Liver (tissue), 9 donors: ENCODE data around the gene SOD1. TPM values are rescaled to one million over a fixed set of nuclear protein-coding genes. Genes with fewer than 3 reads are reported as not detected.
"Not testable (repeated sequence)": the region's sequence is repeated elsewhere in the genome, so short reads cannot be mapped to it uniquely, and the experiment has no call there.

Source experiments
- DNase-seq: peaks from one replicate; pipeline ENCODE4 v3.0.0-alpha.2; 2017; ENCODE audit warnings: low spot score
- H3K27ac ChIP-seq, 2 donors: one replicate each; pipeline ENCODE4 v1.7.0; 2013; ENCODE audit warnings: inconsistent platforms in 2 of 2, low read length in 2 of 2, control low read depth in 1 of 2, low read depth in 1 of 2, mild to moderate bottlenecking in 1 of 2
- H3K27me3 ChIP-seq, 4 donors: one replicate each; pipeline versions ENCODE4 v1.6.1 to v1.7.0; 2013; ENCODE audit warnings: low read length in 3 of 4, inconsistent platforms in 1 of 4, mild to moderate bottlenecking in 1 of 4, moderate library complexity in 1 of 4; ENCODE audit not compliant: control insufficient read depth in 4 of 4, insufficient read depth in 4 of 4
- H3K36me3 ChIP-seq, 4 donors: one replicate each; pipeline versions ENCODE4 v1.6.1 to v1.7.0; 2013; ENCODE audit warnings: low read length in 3 of 4, mild to moderate bottlenecking in 3 of 4, low read depth in 1 of 4, moderate library complexity in 1 of 4; ENCODE audit not compliant: control insufficient read depth in 4 of 4, insufficient read depth in 3 of 4
- H3K4me1 ChIP-seq, 4 donors: one replicate each; pipeline versions ENCODE4 v1.6.1 to v1.7.0; 2013; ENCODE audit warnings: low read length in 3 of 4, mild to moderate bottlenecking in 3 of 4, moderate library complexity in 1 of 4; ENCODE audit not compliant: control insufficient read depth in 4 of 4, insufficient read depth in 4 of 4
- H3K4me3 ChIP-seq, 3 donors: one replicate each; pipeline versions ENCODE4 v1.6.1 to v1.7.0; 2013; ENCODE audit warnings: low read length in 3 of 3, control low read depth in 1 of 3, low read depth in 1 of 3, mild to moderate bottlenecking in 1 of 3
- H3K9ac ChIP-seq, 2 donors: one replicate each; pipeline ENCODE4 v1.7.0; 2013; ENCODE audit warnings: low read length in 2 of 2, mild to moderate bottlenecking in 2 of 2, moderate library complexity in 2 of 2, control low read depth in 1 of 2, low read depth in 1 of 2
- H3K9me3 ChIP-seq, 4 donors: one replicate each; pipeline versions ENCODE4 v1.6.1 to v1.7.0; 2013; ENCODE audit warnings: low read length in 3 of 4; ENCODE audit not compliant: control insufficient read depth in 4 of 4
- EGR1 ChIP-seq, 2 donors: IDR thresholded peaks; 2 replicates each; pipeline ENCODE4 v1.6.1; 2016 to 2018; ENCODE audit warnings: antibody characterized with exemption in 2 of 2, low read depth in 2 of 2
- FOXA1 ChIP-seq: IDR thresholded peaks from 2 replicates; pipeline ENCODE4 v1.6.1; 2016; ENCODE audit warnings: antibody characterized with exemption
- FOXA2 ChIP-seq: IDR thresholded peaks from 2 replicates; pipeline ENCODE4 v1.6.1; 2016; ENCODE audit warnings: antibody characterized with exemption
- GABPA ChIP-seq, 2 donors: IDR thresholded peaks in 1 of 2; conservative IDR thresholded peaks in 1 of 2; 2 replicates each; pipeline ENCODE4 v1.6.1; 2016; ENCODE audit warnings: antibody characterized with exemption in 2 of 2, mild to moderate bottlenecking in 1 of 2, moderate library complexity in 1 of 2
- HNF4A ChIP-seq, 2 donors: conservative IDR thresholded peaks; 2 replicates each; pipeline ENCODE4 v1.6.1; 2016; ENCODE audit warnings: antibody characterized with exemption in 2 of 2, mild to moderate bottlenecking in 2 of 2
- HNF4G ChIP-seq: IDR thresholded peaks from 2 replicates; pipeline ENCODE4 v1.6.1; 2016; ENCODE audit warnings: antibody characterized with exemption
- JUND ChIP-seq, 2 donors: IDR thresholded peaks; 2 replicates each; pipeline ENCODE4 v1.6.1; 2016; ENCODE audit warnings: antibody characterized with exemption in 2 of 2
- NR2F2 ChIP-seq: IDR thresholded peaks from 2 replicates; pipeline ENCODE4 v1.6.1; 2016; ENCODE audit warnings: antibody characterized with exemption
- RAD21 ChIP-seq, 2 donors: IDR thresholded peaks; 2 replicates each; pipeline ENCODE4 v1.6.1; 2016; ENCODE audit warnings: antibody characterized with exemption in 2 of 2, mild to moderate bottlenecking in 2 of 2
- REST ChIP-seq: IDR thresholded peaks from 2 replicates; pipeline ENCODE4 v1.6.1; 2016; ENCODE audit warnings: antibody characterized with exemption, mild to moderate bottlenecking
- RXRA ChIP-seq, 2 donors: IDR thresholded peaks; 2 replicates each; pipeline ENCODE4 v1.6.1; 2017 to 2018; ENCODE audit warnings: antibody characterized with exemption in 2 of 2, mild to moderate bottlenecking in 1 of 2
- SP1 ChIP-seq: IDR thresholded peaks from 2 replicates; pipeline ENCODE4 v1.6.1; 2018; ENCODE audit warnings: antibody characterized with exemption, mild to moderate bottlenecking
- TAF1 ChIP-seq: conservative IDR thresholded peaks from 2 replicates; pipeline ENCODE4 v1.6.1; 2016; ENCODE audit warnings: antibody characterized with exemption, mild to moderate bottlenecking
- YY1 ChIP-seq: IDR thresholded peaks from 2 replicates; pipeline ENCODE4 v1.6.1; 2016; ENCODE audit warnings: antibody characterized with exemption, mild to moderate bottlenecking
- WGBS: extraction: QIAGEN DNeasy Blood & Tissue Kit; methylation state at CpG from one replicate; pipeline ENCODE4 v1.1.7; 2013; 5-methylcytosine and 5-hydroxymethylcytosine counted together
- polyA plus RNA-seq, 2 donors: library from polyadenylated mRNA; stranded (reverse) in 1 of 2; unstranded in 1 of 2; fragments of 200-250 nt in 1 of 2; fragments of >200 nt in 1 of 2; fragmentation: Nextera tagmentation in 1 of 2; extraction: Ambion mirVana in 1 of 2; gene quantifications; one replicate each; pipeline versions ENCODE4 v1.2.1 to v1.2.3, GENCODE V29; 2013 to 2015
- total RNA-seq, 2 donors: library from RNA; depleted of rRNA; stranded (reverse); fragments of >200 nt; gene quantifications; one replicate each; pipeline ENCODE4 v1.2.3, GENCODE V29; 2014
- TF ChIP-seq, protein P1 (sequence below): IDR thresholded peaks from 2 replicates; pipeline ENCODE4 v1.6.1; 2016; ENCODE audit warnings: antibody characterized with exemption
- TF ChIP-seq, protein P2 (sequence below): IDR thresholded peaks from 2 replicates; pipeline ENCODE4 v1.6.1; 2016; ENCODE audit warnings: antibody characterized with exemption
- TF ChIP-seq, protein P3 (sequence below): IDR thresholded peaks from 2 replicates; pipeline ENCODE4 v1.6.1; 2016; ENCODE audit warnings: antibody characterized with exemption
- TF ChIP-seq, protein P4 (sequence below): fragments of 150-350 bp; IDR thresholded peaks from 2 replicates; pipeline ENCODE4 v1.5.1; 2017; ENCODE audit warnings: improper control_type of control experiment, low read depth, low read length; ENCODE audit not compliant: missing input control
- donor health status: healthy.
- donor health status: healthy.
- donor health status: healthy.
- donor health status: healthy.
- donor health status: healthy.

The SOD1 gene
- total and polyA plus RNA-seq, 4 donors, result 129 to 1,258 (median 658) TPM

GRCh38 chr21:31629972-31630711 is 29.4 kb upstream of the SOD1 start:
- Histone ChIP-seq H3K9me3 (no peaks in the 10 kb centered on the region), H3K27ac (peak overlapping the region; percentile 64 to 73), H3K9ac (peak overlapping the region in 1 of 2 donors; percentile 9), H3K4me3 (no peak overlapping the region), H3K4me1 (peaks cover 5 to 25% (median 19%) of the 10 kb centered on the region in 4 donors), H3K36me3 (peaks cover 0 to 3% (median 0%) of the 10 kb centered on the region in 4 donors), H3K27me3 (no peaks in the 10 kb centered on the region)
- DNase-seq, result no peak
- TF ChIP-seq, protein P1, sequence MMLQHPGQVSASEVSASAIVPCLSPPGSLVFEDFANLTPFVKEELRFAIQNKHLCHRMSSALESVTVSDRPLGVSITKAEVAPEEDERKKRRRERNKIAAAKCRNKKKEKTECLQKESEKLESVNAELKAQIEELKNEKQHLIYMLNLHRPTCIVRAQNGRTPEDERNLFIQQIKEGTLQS, result peak; percentile 93
- TF ChIP-seq TAF1, result no peak
- no peak for TF ChIP-seq REST
- TF ChIP-seq FOXA1, result no peak
- no peak for TF ChIP-seq HNF4G
- TF ChIP-seq, protein P2, sequence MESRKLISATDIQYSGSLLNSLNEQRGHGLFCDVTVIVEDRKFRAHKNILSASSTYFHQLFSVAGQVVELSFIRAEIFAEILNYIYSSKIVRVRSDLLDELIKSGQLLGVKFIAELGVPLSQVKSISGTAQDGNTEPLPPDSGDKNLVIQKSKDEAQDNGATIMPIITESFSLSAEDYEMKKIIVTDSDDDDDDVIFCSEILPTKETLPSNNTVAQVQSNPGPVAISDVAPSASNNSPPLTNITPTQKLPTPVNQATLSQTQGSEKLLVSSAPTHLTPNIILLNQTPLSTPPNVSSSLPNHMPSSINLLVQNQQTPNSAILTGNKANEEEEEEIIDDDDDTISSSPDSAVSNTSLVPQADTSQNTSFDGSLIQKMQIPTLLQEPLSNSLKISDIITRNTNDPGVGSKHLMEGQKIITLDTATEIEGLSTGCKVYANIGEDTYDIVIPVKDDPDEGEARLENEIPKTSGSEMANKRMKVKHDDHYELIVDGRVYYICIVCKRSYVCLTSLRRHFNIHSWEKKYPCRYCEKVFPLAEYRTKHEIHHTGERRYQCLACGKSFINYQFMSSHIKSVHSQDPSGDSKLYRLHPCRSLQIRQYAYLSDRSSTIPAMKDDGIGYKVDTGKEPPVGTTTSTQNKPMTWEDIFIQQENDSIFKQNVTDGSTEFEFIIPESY, result peak; percentile 50
- no peak for TF ChIP-seq FOXA2
- TF ChIP-seq JUND (IDR thresholded peaks at IDR 0.05), result peak; percentile 99
- TF ChIP-seq GABPA (IDR thresholded peaks at IDR 0.05 in 1 of 2, conservative IDR thresholded peaks at IDR 0.05 in 1 of 2), result no peak
- TF ChIP-seq, protein P3, sequence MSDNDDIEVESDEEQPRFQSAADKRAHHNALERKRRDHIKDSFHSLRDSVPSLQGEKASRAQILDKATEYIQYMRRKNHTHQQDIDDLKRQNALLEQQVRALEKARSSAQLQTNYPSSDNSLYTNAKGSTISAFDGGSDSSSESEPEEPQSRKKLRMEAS, result no peak
- TF ChIP-seq NR2F2, result no peak
- peak; percentile 69 to 79 for TF ChIP-seq RXRA (IDR thresholded peaks at IDR 0.05)
- TF ChIP-seq HNF4A (conservative IDR thresholded peaks at IDR 0.05), result peak; percentile 45 to 62
- peak; percentile 25 for TF ChIP-seq RAD21 (IDR thresholded peaks at IDR 0.05)
- TF ChIP-seq YY1, result peak; percentile 66
- peak; percentile 57 for TF ChIP-seq SP1
- no peak for TF ChIP-seq EGR1 (IDR thresholded peaks at IDR 0.05; ENCODE audit: low read depth in 2 of 2)
- TF ChIP-seq, protein P4, sequence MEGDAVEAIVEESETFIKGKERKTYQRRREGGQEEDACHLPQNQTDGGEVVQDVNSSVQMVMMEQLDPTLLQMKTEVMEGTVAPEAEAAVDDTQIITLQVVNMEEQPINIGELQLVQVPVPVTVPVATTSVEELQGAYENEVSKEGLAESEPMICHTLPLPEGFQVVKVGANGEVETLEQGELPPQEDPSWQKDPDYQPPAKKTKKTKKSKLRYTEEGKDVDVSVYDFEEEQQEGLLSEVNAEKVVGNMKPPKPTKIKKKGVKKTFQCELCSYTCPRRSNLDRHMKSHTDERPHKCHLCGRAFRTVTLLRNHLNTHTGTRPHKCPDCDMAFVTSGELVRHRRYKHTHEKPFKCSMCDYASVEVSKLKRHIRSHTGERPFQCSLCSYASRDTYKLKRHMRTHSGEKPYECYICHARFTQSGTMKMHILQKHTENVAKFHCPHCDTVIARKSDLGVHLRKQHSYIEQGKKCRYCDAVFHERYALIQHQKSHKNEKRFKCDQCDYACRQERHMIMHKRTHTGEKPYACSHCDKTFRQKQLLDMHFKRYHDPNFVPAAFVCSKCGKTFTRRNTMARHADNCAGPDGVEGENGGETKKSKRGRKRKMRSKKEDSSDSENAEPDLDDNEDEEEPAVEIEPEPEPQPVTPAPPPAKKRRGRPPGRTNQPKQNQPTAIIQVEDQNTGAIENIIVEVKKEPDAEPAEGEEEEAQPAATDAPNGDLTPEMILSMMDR, result no peak
- WGBS, result 39% methylated on average over 8 of the region's 8 CpGs

- WGBS, result 98% methylated on average over 6 of the region's 6 CpGs
- H3K4me1 ChIP-seq, result peaks cover 5 to 18% (median 11%) of the 10 kb centered on the region in 4 donors
- not testable (repeated sequence) for H3K9me3 ChIP-seq, H3K27me3 ChIP-seq, H3K36me3 ChIP-seq, DNase-seq, H3K4me3 ChIP-seq, H3K9ac ChIP-seq, H3K27ac ChIP-seq
Measured at GRCh38 chr21:31631881-31632280, 27.6 kb upstream of the SOD1 start.
